DOHH2 (cell line): Measurements from ENCODE around the gene DPP6.

Experiments used
- H3F3A ChIP-seq: fragments of 200-600 bp; sonication (generic), shearing (Covaris generic); 2 replicates; pipeline ENCODE4 v1.6.0; 2016; ENCODE audit warnings: antibody characterized with exemption, mild to moderate bottlenecking; ENCODE audit not compliant: control insufficient read depth, insufficient read depth
- H3K27ac ChIP-seq: fragments of 200-600 bp; sonication (generic); 2 replicates; pipeline ENCODE4 v1.5.1; 2014; ENCODE audit warnings: low read depth, mild to moderate bottlenecking, low read length, moderate library complexity
- H3K27me3 ChIP-seq: fragments of 200-600 bp; sonication (generic); 2 replicates; pipeline ENCODE4 v1.6.1; 2014; ENCODE audit warnings: mild to moderate bottlenecking, low read length, mixed read lengths; ENCODE audit not compliant: control insufficient read depth
- H3K36me3 ChIP-seq: fragments of 200-600 bp; sonication (generic); 2 replicates; pipeline ENCODE4 v1.6.1; 2014; ENCODE audit warnings: mild to moderate bottlenecking, low read length, moderate library complexity, mixed read lengths; ENCODE audit not compliant: control insufficient read depth
- H3K4me1 ChIP-seq: fragments of 200-600 bp; sonication (generic); 2 replicates; pipeline ENCODE4 v1.6.1; 2014; ENCODE audit warnings: mild to moderate bottlenecking, low read length, mixed read lengths; ENCODE audit not compliant: control insufficient read depth
- H3K4me2 ChIP-seq: fragments of 200-600 bp; sonication (generic); 2 replicates; pipeline ENCODE4 v1.6.0; 2014; ENCODE audit warnings: mild to moderate bottlenecking, low read length, moderate library complexity
- H3K4me3 ChIP-seq: fragments of 200-600 bp; sonication (generic); 2 replicates; pipeline ENCODE4 v1.5.1; 2014; ENCODE audit warnings: mild to moderate bottlenecking, low read length, mixed read lengths
- H3K79me2 ChIP-seq: fragments of 200-600 bp; sonication (generic); 2 replicates; pipeline ENCODE4 v1.6.1; 2014; ENCODE audit warnings: mild to moderate bottlenecking, low read length, mixed read lengths; ENCODE audit not compliant: control insufficient read depth
- H3K9me2 ChIP-seq: fragments of 200-600 bp; sonication (generic); replicated peaks from 2 replicates; pipeline ENCODE4 v1.6.1; 2014; ENCODE audit warnings: mild to moderate bottlenecking, low read length, mixed read lengths; ENCODE audit not compliant: control insufficient read depth
- H3K9me3 ChIP-seq: fragments of 200-600 bp; sonication (generic); 2 replicates; pipeline ENCODE4 v1.6.1; 2014; ENCODE audit warnings: antibody characterized with exemption, low read length, mixed read lengths; ENCODE audit not compliant: control insufficient read depth, insufficient read depth
- H4K20me1 ChIP-seq: fragments of 200-600 bp; sonication (generic); 2 replicates; pipeline ENCODE4 v1.6.0; 2014; ENCODE audit warnings: low read depth, mild to moderate bottlenecking, antibody characterized with exemption, low read length, moderate library complexity; ENCODE audit not compliant: control insufficient read depth, insufficient read depth
- CTCF ChIP-seq: fragments of 200-600 bp; sonication (generic); IDR thresholded peaks from one replicate; pipeline ENCODE4 v1.5.1; 2014; ENCODE audit warnings: antibody characterized with exemption, mild to moderate bottlenecking, low read depth, low read length; ENCODE audit not compliant: poor library complexity, severe bottlenecking
- EZH2phosphoT487 ChIP-seq: fragments of 200-600 bp; sonication (generic); IDR thresholded peaks from 2 replicates; pipeline ENCODE4 v1.6.1; 2017; ENCODE audit warnings: borderline replicate concordance, mild to moderate bottlenecking, antibody characterized with exemption, low read length, moderate library complexity, mixed read lengths

Gene DPP6

DNA sequence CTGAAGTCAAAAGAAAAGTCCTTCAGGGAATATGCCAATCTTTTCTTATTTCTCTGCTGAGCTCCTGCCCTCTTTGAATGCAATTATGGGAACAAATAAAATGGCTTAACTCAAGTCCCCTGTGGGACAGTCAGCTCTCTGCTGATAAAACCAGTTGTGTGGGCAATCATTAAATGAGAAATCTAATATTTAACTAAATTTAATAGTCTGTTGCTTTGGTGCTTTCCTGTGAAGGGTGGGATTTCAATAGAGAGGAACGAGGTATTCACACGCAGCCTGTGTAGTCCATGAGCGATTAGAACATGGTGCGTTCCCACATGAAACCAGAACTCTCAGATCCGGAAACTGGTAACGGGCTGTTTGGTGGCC lies 812.3 kb downstream of the DPP6 start:
- Histone ChIP-seq H3K36me3 (no peaks in the 10 kb centered on the region), H3K9me2 (no peaks in the 10 kb centered on the region), H3K4me2 (no peak overlapping the region), H3K4me1 (0 out of 2 replicates have a peak, but pooled peaks cover 3% of the 10 kb centered on the region), H3K27ac (no peak overlapping the region), H3K9me3 (no peaks in the 10 kb centered on the region), H4K20me1 (no peaks in the 10 kb centered on the region), H3K4me3 (no peak overlapping the region), H3K79me2 (no peaks in the 10 kb centered on the region), H3K27me3 (peaks cover 12% of the 10 kb centered on the region), H3F3A (no peaks in the 10 kb centered on the region)
- TF ChIP-seq CTCF (no peak), EZH2phosphoT487 (no peak)

- Histone ChIP-seq H3K36me3 (no peaks in the 10 kb centered on the region), H3K9me3 (no peaks in the 10 kb centered on the region), H3F3A (no peaks in the 10 kb centered on the region), H3K4me2 (no peak overlapping the region), H3K4me1 (0 out of 2 replicates have a peak, but pooled peaks cover 3% of the 10 kb centered on the region), H3K4me3 (no peak overlapping the region), H3K27me3 (peaks cover 12% of the 10 kb centered on the region), H3K27ac (no peak overlapping the region), H4K20me1 (no peaks in the 10 kb centered on the region), H3K79me2 (no peaks in the 10 kb centered on the region), H3K9me2 (no peaks in the 10 kb centered on the region)
- TF ChIP-seq EZH2phosphoT487 (no peak), CTCF (no peak)
Measured at GRCh38 chr7:154865984-154866685, 813.9 kb downstream of the DPP6 start.

GRCh38 chr7:154867068-154867467 lies 814.9 kb downstream of the DPP6 start:
- H4K20me1 ChIP-seq: no peaks in the 10 kb centered on the region
- no peaks in the 10 kb centered on the region for H3F3A ChIP-seq
- TF ChIP-seq EZH2phosphoT487 (no peak), CTCF (no peak)
- no peaks in the 10 kb centered on the region for H3K9me3 ChIP-seq
- H3K4me2 ChIP-seq: no peak overlapping the region
- H3K4me1 ChIP-seq: 0 out of 2 replicates have a peak, but pooled peaks cover 3% of the 10 kb centered on the region
- H3K36me3 ChIP-seq: no peaks in the 10 kb centered on the region
- no peak overlapping the region for H3K4me3 ChIP-seq
- no peaks in the 10 kb centered on the region for H3K9me2 ChIP-seq
- no peak overlapping the region for H3K27ac ChIP-seq
- H3K79me2 ChIP-seq: no peaks in the 10 kb centered on the region
- peaks cover 12% of the 10 kb centered on the region for H3K27me3 ChIP-seq
